OCI-LY3 (cell line): Measurements from ENCODE around the gene N4BP2L2.

ENCODE experiments used
- H2AFZ ChIP-seq: fragments of 200-600, 300-600 bp; shearing (Covaris generic); 2 replicates; pipeline ENCODE4 v1.6.0; 2014; ENCODE audit warnings: antibody characterized with exemption, low read depth, low read length
- H3K27ac ChIP-seq: fragments of 200-600, 300-600 bp; sonication (generic); 2 replicates; pipeline ENCODE4 v1.5.1; 2014; ENCODE audit warnings: mild to moderate bottlenecking, low read length, moderate library complexity, mixed read lengths
- H3K27me3 ChIP-seq: fragments of 200-600, 300-600 bp; sonication (generic); 2 replicates; pipeline ENCODE4 v1.6.1; 2014; ENCODE audit warnings: low read depth, low read length, mixed read lengths
- H3K36me3 ChIP-seq: fragments of 200-600, 300-600 bp; sonication (generic); replicated peaks from 2 replicates; pipeline ENCODE3; 2014; ENCODE audit warnings: low read depth, low read length, mixed read lengths
- H3K4me1 ChIP-seq: fragments of 300-600, 200-600 bp; sonication (generic); 2 replicates; pipeline ENCODE4 v1.6.1; 2014; ENCODE audit warnings: low read length, mixed read lengths
- H3K4me2 ChIP-seq: fragments of 200-600, 300-600 bp; sonication (generic); 2 replicates; pipeline ENCODE4 v1.6.1; 2014; ENCODE audit warnings: low read length, mixed read lengths
- H3K4me3 ChIP-seq: fragments of 300-600, 200-600 bp; sonication (generic); 2 replicates; pipeline ENCODE4 v1.5.1; 2014; ENCODE audit warnings: antibody characterized with exemption, mild to moderate bottlenecking, low read length, moderate library complexity
- H3K79me2 ChIP-seq: fragments of 300-600, 200-600 bp; shearing (Covaris generic); 2 replicates; pipeline ENCODE4 v1.6.1; 2014; ENCODE audit warnings: mild to moderate bottlenecking, low read length, mixed read lengths
- H3K9ac ChIP-seq: fragments of 300-600, 200-600 bp; shearing (Covaris generic); 2 replicates; pipeline ENCODE4 v1.6.0; 2014; ENCODE audit warnings: mild to moderate bottlenecking, low read length, moderate library complexity
- H3K9me3 ChIP-seq: fragments of 200-600, 300-600 bp; shearing (Covaris generic); 2 replicates; pipeline ENCODE4 v1.6.1; 2014; ENCODE audit warnings: low read length, mixed read lengths; ENCODE audit not compliant: insufficient read depth
- H4K20me1 ChIP-seq: fragments of 200-600, 300-600 bp; sonication (generic); 2 replicates; pipeline ENCODE4 v1.6.1; 2016; ENCODE audit warnings: low read length, mixed read lengths; ENCODE audit not compliant: insufficient read depth
- EZH2phosphoT487 ChIP-seq: fragments of 200-600 bp; shearing (Covaris generic); IDR thresholded peaks from 2 replicates; pipeline ENCODE4 v1.6.1; 2018; ENCODE audit warnings: antibody characterized with exemption, mixed run types, low read depth
- TF ChIP-seq, protein P1 (sequence below): fragments of 200-600, 300-600 bp; sonication (generic); IDR thresholded peaks from 2 replicates; pipeline ENCODE4 v1.5.1; 2014; ENCODE audit warnings: antibody characterized with exemption, low read length, low read depth

Gene N4BP2L2

GRCh38 chr13:32515246-32515645 lies 23.3 kb downstream of the N4BP2L2 start:
- TF ChIP-seq, protein P1, sequence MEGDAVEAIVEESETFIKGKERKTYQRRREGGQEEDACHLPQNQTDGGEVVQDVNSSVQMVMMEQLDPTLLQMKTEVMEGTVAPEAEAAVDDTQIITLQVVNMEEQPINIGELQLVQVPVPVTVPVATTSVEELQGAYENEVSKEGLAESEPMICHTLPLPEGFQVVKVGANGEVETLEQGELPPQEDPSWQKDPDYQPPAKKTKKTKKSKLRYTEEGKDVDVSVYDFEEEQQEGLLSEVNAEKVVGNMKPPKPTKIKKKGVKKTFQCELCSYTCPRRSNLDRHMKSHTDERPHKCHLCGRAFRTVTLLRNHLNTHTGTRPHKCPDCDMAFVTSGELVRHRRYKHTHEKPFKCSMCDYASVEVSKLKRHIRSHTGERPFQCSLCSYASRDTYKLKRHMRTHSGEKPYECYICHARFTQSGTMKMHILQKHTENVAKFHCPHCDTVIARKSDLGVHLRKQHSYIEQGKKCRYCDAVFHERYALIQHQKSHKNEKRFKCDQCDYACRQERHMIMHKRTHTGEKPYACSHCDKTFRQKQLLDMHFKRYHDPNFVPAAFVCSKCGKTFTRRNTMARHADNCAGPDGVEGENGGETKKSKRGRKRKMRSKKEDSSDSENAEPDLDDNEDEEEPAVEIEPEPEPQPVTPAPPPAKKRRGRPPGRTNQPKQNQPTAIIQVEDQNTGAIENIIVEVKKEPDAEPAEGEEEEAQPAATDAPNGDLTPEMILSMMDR = no peak
- no peak for TF ChIP-seq EZH2phosphoT487
- H3K9ac ChIP-seq = no peak overlapping the region
- no peak overlapping the region for H3K4me2 ChIP-seq
- H3K27me3 ChIP-seq = no peaks in the 10 kb centered on the region
- H4K20me1 ChIP-seq = no peaks in the 10 kb centered on the region
- H2AFZ ChIP-seq = no peak overlapping the region
- H3K36me3 ChIP-seq = peaks cover 26% of the 10 kb centered on the region
- no peaks in the 10 kb centered on the region for H3K79me2 ChIP-seq
- no peaks in the 10 kb centered on the region for H3K9me3 ChIP-seq
- no peaks in the 10 kb centered on the region for H3K4me1 ChIP-seq
- no peak overlapping the region for H3K27ac ChIP-seq
- H3K4me3 ChIP-seq = no peak overlapping the region

GRCh38 chr13:32511482-32511881 lies 27.1 kb downstream of the N4BP2L2 start:
- H3K4me3 ChIP-seq = no peak overlapping the region
- no peak overlapping the region for H2AFZ ChIP-seq
- no peak overlapping the region for H3K27ac ChIP-seq
- H3K9me3 ChIP-seq = no peaks in the 10 kb centered on the region
- peaks cover 24% of the 10 kb centered on the region for H3K36me3 ChIP-seq
- TF ChIP-seq, protein P1 = no peak
- no peak for TF ChIP-seq EZH2phosphoT487
- H4K20me1 ChIP-seq = no peaks in the 10 kb centered on the region
- no peaks in the 10 kb centered on the region for H3K4me1 ChIP-seq
- no peak overlapping the region for H3K4me2 ChIP-seq
- no peaks in the 10 kb centered on the region for H3K79me2 ChIP-seq
- no peaks in the 10 kb centered on the region for H3K27me3 ChIP-seq
- H3K9ac ChIP-seq = no peak overlapping the region

GRCh38 chr13:32504876-32505275 lies 33.7 kb downstream of the N4BP2L2 start:
- H3K4me2 ChIP-seq = no peak overlapping the region
- no peaks in the 10 kb centered on the region for H3K9me3 ChIP-seq
- H3K27ac ChIP-seq = no peak overlapping the region
- no peak overlapping the region for H3K9ac ChIP-seq
- H3K79me2 ChIP-seq = no peaks in the 10 kb centered on the region
- peaks cover 25% of the 10 kb centered on the region for H3K36me3 ChIP-seq
- no peaks in the 10 kb centered on the region for H3K27me3 ChIP-seq
- H3K4me3 ChIP-seq = no peak overlapping the region
- no peaks in the 10 kb centered on the region for H3K4me1 ChIP-seq
- no peak overlapping the region for H2AFZ ChIP-seq
- TF ChIP-seq, protein P1 = no peak
- no peak for TF ChIP-seq EZH2phosphoT487
- no peaks in the 10 kb centered on the region for H4K20me1 ChIP-seq

DNA sequence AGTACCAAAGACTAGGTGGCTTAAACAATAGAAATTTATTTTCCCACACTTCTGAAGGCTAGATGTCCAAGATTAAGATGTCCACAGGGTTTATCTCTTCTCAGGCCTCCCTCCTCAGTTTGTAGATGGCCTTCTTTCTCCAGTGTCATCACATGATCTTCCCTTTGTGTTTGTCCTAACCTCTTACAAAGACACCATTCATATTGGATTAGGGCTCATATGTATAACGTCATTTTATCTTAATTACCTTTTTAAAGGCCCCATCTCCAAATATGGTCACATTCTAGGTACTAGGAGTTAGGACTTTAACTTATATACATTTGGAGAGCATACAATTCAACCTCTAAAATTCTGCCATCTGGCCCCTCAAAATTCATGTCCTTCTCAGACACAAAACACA lies 34.3 kb downstream of the N4BP2L2 start:
- H3K27ac ChIP-seq = no peak overlapping the region
- H3K36me3 ChIP-seq = peaks cover 25% of the 10 kb centered on the region
- no peak overlapping the region for H3K4me2 ChIP-seq
- no peak overlapping the region for H3K4me3 ChIP-seq
- TF ChIP-seq, protein P1 = no peak
- no peak for TF ChIP-seq EZH2phosphoT487
- no peaks in the 10 kb centered on the region for H3K79me2 ChIP-seq
- no peaks in the 10 kb centered on the region for H3K4me1 ChIP-seq
- no peaks in the 10 kb centered on the region for H3K9me3 ChIP-seq
- H4K20me1 ChIP-seq = no peaks in the 10 kb centered on the region
- H3K9ac ChIP-seq = no peak overlapping the region
- no peak overlapping the region for H2AFZ ChIP-seq
- no peaks in the 10 kb centered on the region for H3K27me3 ChIP-seq
